ENCODE results near the gene HECTD1. TPM values are rescaled to one million over a fixed set of nuclear protein-coding genes. Genes with fewer than 3 reads are reported as not detected.

HECTD1 gene
- total RNA-seq, 1 experiment from 2014 or later: 160 TPM

DNA sequence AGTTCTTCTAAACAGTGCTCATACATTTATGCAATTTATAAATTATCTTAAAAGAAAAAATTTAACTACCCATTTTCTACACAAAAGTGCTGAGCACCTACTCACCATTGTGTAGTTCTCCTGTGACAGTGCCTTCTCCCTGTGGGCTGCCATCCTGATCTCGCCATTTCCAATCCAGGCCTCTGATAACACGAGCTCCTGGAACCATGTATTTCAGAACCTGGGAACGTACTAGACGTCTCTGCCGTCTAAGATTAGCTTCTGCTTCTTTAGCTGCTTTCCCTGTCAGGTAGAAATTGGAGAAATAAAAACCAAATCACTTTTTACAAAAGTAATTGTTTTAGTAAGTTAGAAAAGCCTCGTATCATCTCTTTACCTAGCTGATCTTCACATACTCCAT, 74.5 kb downstream of the HECTD1 start:
- H4K20me1 ChIP-seq (ENCODE audit: insufficient read depth): 0 out of 2 replicates have a peak, but pooled peaks cover 3% of the 10 kb centered on the region
- H3K9me3 ChIP-seq (ENCODE audit: control insufficient read depth in 1 of 2, insufficient read depth in 1 of 2, low read depth in 1 of 2, low read length in 2 of 2): no peaks in the 10 kb centered on the region
- H3K9me2 ChIP-seq (ENCODE audit: insufficient read depth): no peaks in the 10 kb centered on the region
- H3K4me2 ChIP-seq (ENCODE audit: low read length): no peak overlapping the region
- intact Hi-C loops (cut with micrococcal nuclease): loop anchor here (5.0 to 10.0 kb wide), 2 partner anchors 36 to 222 kb away; no protein-coding TSS in a partner anchor
- no peak overlapping the region for H2AFZ ChIP-seq (ENCODE audit: low read depth, low read length, poor library complexity, severe bottlenecking)
- peaks cover 25 to 50% of the 10 kb centered on the region in 2 experiments for H3K36me3 ChIP-seq (ENCODE audit: control insufficient read depth in 1 of 2, insufficient read depth in 2 of 2, low read length in 2 of 2)
- H3K4me3 ChIP-seq (replicated peaks in 1 of 2; ENCODE audit: low read depth in 1 of 2, low read length in 2 of 2): no peak overlapping the region
- no peak overlapping the region for H3K9ac ChIP-seq (ENCODE audit: low read length)
- H3K79me2 ChIP-seq (ENCODE audit: insufficient read depth, low read length): peaks cover 26% of the 10 kb centered on the region
- H3K27ac ChIP-seq (ENCODE audit: low read depth, low read length): no peak overlapping the region
- POLR2A ChIA-PET: no interaction called here
- no peak for TF ChIP-seq FOSL1 (IDR thresholded peaks at IDR 0.05; ENCODE audit: low read depth)
- no peak for TF ChIP-seq ZNF274 (IDR thresholded peaks at IDR 0.05; ENCODE audit: low read depth, low read length)
- no peak for TF ChIP-seq EZH2phosphoT487 (IDR thresholded peaks at IDR 0.05; ENCODE audit: borderline replicate concordance)
- no peak for ATAC-seq
- BruUV-seq (replicated peaks): no TSS peak
- CTCF ChIA-PET: no interaction called here
- no peaks in the 10 kb centered on the region for H3K27me3 ChIP-seq (ENCODE audit: insufficient read depth, low read length)
- RAD21 ChIA-PET (ENCODE audit: low non-redundant PET in 1 of 2, low total read pairs in 2 of 2, uncharacterized antibody in 2 of 2, unreplicated experiment in 2 of 2): no interaction called here
- DNase-seq (ENCODE audit: low read depth, low spot score): no peak
- peaks cover 9 to 16% of the 10 kb centered on the region in 2 experiments for H3K4me1 ChIP-seq (ENCODE audit: control insufficient read depth in 1 of 2, insufficient read depth in 2 of 2, low read length in 2 of 2)

DNA sequence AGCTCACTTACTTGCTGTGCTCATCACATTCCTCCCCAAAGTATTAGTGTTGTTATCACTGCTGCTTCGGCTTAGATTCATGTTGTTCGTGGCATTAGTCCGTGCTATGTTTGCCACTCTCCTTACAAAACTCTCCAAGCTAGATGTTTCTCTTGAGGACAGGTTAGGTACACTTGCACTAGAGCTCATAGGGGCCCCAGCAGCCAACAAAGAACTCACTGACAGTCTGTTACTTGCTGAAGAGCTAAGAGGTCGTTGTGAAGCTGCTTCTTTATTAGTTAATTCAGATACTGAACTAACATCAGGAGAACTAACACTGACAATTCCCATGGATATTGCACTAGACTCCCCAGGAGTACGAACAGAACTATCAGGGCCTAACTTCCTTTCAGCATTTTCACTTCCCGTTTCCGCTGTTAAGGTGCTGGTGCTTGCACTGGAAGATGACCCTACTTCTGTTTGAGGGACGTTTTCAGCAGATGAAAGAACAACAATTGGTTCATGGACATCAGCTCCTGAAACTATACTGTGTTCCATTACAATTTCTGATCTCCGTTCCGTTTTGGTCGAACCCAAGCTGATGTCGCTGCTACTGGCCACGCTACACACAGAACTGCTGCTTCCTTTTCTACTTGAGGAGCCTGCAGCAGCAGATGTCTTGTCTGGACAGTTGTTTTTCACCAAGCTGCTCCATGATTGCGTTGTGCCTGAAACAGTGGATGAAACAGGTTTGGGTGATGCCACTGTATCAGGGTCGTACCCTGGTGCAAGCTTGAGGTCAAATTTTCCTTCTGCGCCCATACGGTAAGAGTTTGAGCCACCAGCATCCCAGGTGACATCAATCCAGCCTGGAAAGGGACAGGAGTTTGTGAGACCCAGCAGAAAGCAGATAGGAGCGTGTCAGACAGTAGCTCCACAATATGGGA, 78.7 kb downstream of the HECTD1 start:
- Histone ChIP-seq H3K27me3 (ENCODE audit: insufficient read depth, low read length) (no peaks in the 10 kb centered on the region), H3K79me2 (ENCODE audit: insufficient read depth, low read length) (peaks cover 32% of the 10 kb centered on the region), H3K9me2 (ENCODE audit: insufficient read depth) (no peaks in the 10 kb centered on the region), H2AFZ (ENCODE audit: low read depth, low read length, poor library complexity, severe bottlenecking) (no peak overlapping the region), H3K36me3 (ENCODE audit: control insufficient read depth in 1 of 2, insufficient read depth in 2 of 2, low read length in 2 of 2) (peaks cover 30 to 45% of the 10 kb centered on the region in 2 experiments), H3K4me2 (ENCODE audit: low read length) (no peak overlapping the region), H3K9ac (ENCODE audit: low read length) (no peak overlapping the region), H3K9me3 (ENCODE audit: control insufficient read depth in 1 of 2, insufficient read depth in 1 of 2, low read depth in 1 of 2, low read length in 2 of 2) (no peaks in the 10 kb centered on the region), H3K4me3 (replicated peaks in 1 of 2; ENCODE audit: low read depth in 1 of 2, low read length in 2 of 2) (no peak overlapping the region), H3K27ac (ENCODE audit: low read depth, low read length) (no peak overlapping the region), H3K4me1 (ENCODE audit: control insufficient read depth in 1 of 2, insufficient read depth in 2 of 2, low read length in 2 of 2) (no peaks in the 10 kb centered on the region), H4K20me1 (ENCODE audit: insufficient read depth) (0 out of 2 replicates have a peak, but pooled peaks cover 3% of the 10 kb centered on the region)
- RAD21 ChIA-PET (ENCODE audit: low non-redundant PET in 1 of 2, low total read pairs in 2 of 2, uncharacterized antibody in 2 of 2, unreplicated experiment in 2 of 2): interaction anchor here in 1 of 2 experiments (0.6 kb wide), 1 partner anchor 103 kb away, joined by 3 read pairs; the partner anchor contains the start of gene STRN3
- POLR2A ChIA-PET: no interaction called here
- DNase-seq (ENCODE audit: low read depth, low spot score) (no peak), ATAC-seq (no peak)
- no TSS peak for BruUV-seq (replicated peaks)
- intact Hi-C loops (cut with micrococcal nuclease): no loop called here
- TF ChIP-seq ZNF274 (IDR thresholded peaks at IDR 0.05; ENCODE audit: low read depth, low read length) (no peak), YY1 (IDR thresholded peaks at IDR 0.05; ENCODE audit: extremely low read depth, insufficient replicate concordance, low read depth, low read length) (no peak), EGR1 (IDR thresholded peaks at IDR 0.05; ENCODE audit: low read depth) (no peak), RAD21 (IDR thresholded peaks at IDR 0.05; ENCODE audit: low read depth) (no peak), SIN3A (IDR thresholded peaks at IDR 0.05; ENCODE audit: low read depth) (no peak), EZH2phosphoT487 (IDR thresholded peaks at IDR 0.05; ENCODE audit: borderline replicate concordance) (no peak), SRF (IDR thresholded peaks at IDR 0.05; ENCODE audit: low read depth) (no peak), ELF1 (IDR thresholded peaks at IDR 0.05; ENCODE audit: borderline replicate concordance, low read depth) (no peak), POLR2A (IDR thresholded peaks at IDR 0.05; ENCODE audit: borderline replicate concordance, extremely low read depth, insufficient read depth, insufficient read length) (no peak), CEBPB (IDR thresholded peaks at IDR 0.05; ENCODE audit: low read depth) (no peak)
- TF ChIP-seq, protein P1, sequence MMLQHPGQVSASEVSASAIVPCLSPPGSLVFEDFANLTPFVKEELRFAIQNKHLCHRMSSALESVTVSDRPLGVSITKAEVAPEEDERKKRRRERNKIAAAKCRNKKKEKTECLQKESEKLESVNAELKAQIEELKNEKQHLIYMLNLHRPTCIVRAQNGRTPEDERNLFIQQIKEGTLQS (IDR thresholded peaks at IDR 0.05): no peak
- CTCF ChIA-PET: interaction anchor here (1.1 kb wide), 1 partner anchor 148 kb away, joined by 3 read pairs; no protein-coding TSS in a partner anchor

Data from HCT116 (cell line).